ENCODE measurements around the gene FAM151B.
"Not testable (repeated sequence)": the region's sequence is repeated elsewhere in the genome, so short reads cannot be mapped to it uniquely, and the experiment has no call there.

Gene FAM151B

DNA sequence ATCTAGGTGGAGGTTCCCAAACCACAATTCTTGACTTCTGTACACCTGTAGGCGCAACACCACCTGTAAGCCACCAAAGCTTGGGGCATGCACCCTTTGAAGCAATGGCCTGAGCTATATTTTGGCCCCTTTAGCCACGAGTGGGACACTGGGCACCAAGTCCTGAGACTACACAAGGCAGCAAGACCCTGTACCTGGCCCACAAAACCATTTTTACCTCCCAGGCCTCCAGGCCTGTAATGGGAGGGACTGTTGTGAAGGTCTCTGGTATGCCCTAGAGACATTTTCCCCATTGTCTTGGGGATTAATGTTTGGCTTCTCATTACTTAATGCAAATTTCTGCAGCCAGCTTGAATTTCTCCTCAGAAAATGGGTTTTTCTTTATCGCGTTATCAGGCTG, 24.6 kb upstream of the FAM151B start:
- no peak overlapping the region for H3K4me3 ChIP-seq (ENCODE audit: low read depth, low read length)
- no peak for DNase-seq
- H3K36me3 ChIP-seq (replicated peaks), result peaks cover 13% of the 10 kb centered on the region
- TF ChIP-seq CTCF (IDR thresholded peaks at IDR 0.05; ENCODE audit: low read depth, low read length, missing control alignments), result no peak
- H3K27me3 ChIP-seq (replicated peaks), result no peaks in the 10 kb centered on the region
- H3K27ac ChIP-seq, result no peak overlapping the region
- in situ Hi-C loops (cut with HindIII; ENCODE audit: low pct_ligation_motif_present, low sequenced_read_pairs), result no loop called here

DNA sequence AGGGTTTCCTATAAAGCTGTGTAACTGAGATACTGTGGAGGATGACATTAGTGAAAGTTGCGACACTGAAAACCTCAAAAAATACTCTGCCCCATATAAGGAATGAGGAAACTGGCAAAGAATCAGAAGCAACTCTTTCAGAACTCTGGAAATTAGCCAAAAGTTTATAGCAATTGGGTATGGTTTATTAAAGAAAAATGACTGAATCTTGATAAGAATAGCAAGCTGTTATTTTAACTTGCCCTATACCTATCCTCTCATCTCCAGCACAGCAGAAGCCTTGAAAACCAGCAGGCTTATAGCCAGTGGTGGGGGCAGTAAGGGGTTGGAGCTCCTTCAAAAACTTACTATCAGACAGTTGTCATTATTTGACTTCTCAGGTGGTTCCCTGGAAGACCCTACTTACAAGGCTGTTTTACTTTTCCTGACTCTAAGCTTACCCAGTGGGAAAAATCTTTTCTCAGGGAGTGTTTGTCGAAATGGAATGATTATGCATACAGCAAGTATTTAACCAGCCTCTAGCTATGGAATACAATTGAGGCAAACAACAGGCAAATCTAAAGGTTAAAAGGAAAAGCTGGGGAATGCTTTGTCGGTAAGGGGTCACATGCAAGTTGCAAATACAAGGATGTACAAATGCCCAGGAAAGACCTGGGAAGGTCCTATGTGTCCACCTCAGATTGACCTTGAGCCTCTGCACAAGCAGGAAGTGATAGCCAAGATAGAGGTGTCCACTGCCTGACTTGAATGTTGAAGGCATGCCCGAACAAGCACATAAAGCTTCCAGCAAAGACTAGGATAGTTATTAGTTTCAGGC, 21.0 kb upstream of the FAM151B start:
- H3K27me3 ChIP-seq (replicated peaks), result no peaks in the 10 kb centered on the region
- no peak for TF ChIP-seq CTCF (IDR thresholded peaks at IDR 0.05; ENCODE audit: low read depth, low read length, missing control alignments)
- peaks cover 12% of the 10 kb centered on the region for H3K36me3 ChIP-seq (replicated peaks)
- in situ Hi-C loops (cut with HindIII; ENCODE audit: low pct_ligation_motif_present, low sequenced_read_pairs), result no loop called here
- no peak overlapping the region for H3K4me3 ChIP-seq (ENCODE audit: low read depth, low read length)
- DNase-seq, result peak; percentile 37
- no peak overlapping the region for H3K27ac ChIP-seq

DNA sequence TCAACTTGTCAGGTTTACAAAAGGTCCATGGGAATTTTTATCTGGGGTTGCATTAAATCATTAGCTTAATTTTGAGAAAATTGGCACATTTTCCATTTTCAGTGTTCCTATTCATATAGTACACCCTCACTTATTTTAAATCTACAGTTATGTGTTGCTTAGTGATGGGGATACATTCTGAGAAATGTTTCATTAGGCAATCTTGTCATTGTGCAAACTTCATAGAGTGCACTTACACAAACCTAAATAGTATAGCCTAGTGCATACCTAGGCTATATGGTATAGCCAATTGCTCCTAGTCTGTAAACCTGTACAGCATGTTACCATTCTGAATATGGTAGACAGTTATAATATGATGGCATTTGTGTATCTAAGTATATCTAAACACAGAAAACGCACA, 19.8 kb upstream of the FAM151B start:
- Histone ChIP-seq H3K27me3 (replicated peaks) (no peaks in the 10 kb centered on the region), H3K36me3 (replicated peaks) (peaks cover 2% of the 10 kb centered on the region), H3K4me3 (ENCODE audit: low read depth, low read length) (no peak overlapping the region), H3K27ac (no peak overlapping the region)
- in situ Hi-C loops (cut with HindIII; ENCODE audit: low pct_ligation_motif_present, low sequenced_read_pairs), result no loop called here
- no peak for TF ChIP-seq CTCF (IDR thresholded peaks at IDR 0.05; ENCODE audit: low read depth, low read length, missing control alignments)
- no peak for DNase-seq

GRCh38 chr5:80470631-80471030, 17.3 kb upstream of the FAM151B start:
- H3K27me3 ChIP-seq (replicated peaks); H3K27ac ChIP-seq; in situ Hi-C loops (cut with HindIII; ENCODE audit: low pct_ligation_motif_present, low sequenced_read_pairs); H3K36me3 ChIP-seq (replicated peaks); DNase-seq; H3K4me3 ChIP-seq (ENCODE audit: low read depth, low read length): not testable (repeated sequence)

- no peak for TF ChIP-seq CTCF (IDR thresholded peaks at IDR 0.05; ENCODE audit: low read depth, low read length, missing control alignments)
- in situ Hi-C loops (cut with HindIII; ENCODE audit: low pct_ligation_motif_present, low sequenced_read_pairs), result no loop called here
- Histone ChIP-seq H3K4me3 (ENCODE audit: low read depth, low read length) (no peak overlapping the region), H3K27ac (no peak overlapping the region), H3K27me3 (replicated peaks) (no peaks in the 10 kb centered on the region), H3K36me3 (replicated peaks) (peaks cover 5% of the 10 kb centered on the region)
- no peak for DNase-seq
These were observed 13.0 kb upstream of the FAM151B start for GRCh38 chr5:80474929-80475328.

DNA sequence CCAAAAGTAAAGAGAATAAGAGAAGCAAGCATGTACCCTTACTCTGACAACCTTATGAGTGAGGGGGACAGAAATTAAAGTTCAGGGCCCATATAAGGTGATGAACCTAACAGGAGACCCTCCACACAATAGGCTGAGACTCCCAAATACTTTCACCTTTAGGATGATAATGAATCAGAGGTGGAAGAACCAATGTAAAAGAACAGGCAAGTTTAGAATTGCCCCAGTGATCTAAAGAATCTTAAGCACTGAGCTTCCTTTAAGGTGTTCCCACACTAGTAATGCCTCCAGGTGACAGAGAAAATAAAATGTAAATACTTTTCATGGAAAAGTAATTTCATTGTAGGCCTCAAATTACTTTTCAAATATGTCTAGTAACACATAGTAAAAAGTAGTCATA, 8.2 kb upstream of the FAM151B start:
- peaks cover 5% of the 10 kb centered on the region for H3K36me3 ChIP-seq (replicated peaks)
- H3K4me3 ChIP-seq (ENCODE audit: low read depth, low read length), result no peak overlapping the region
- in situ Hi-C loops (cut with HindIII; ENCODE audit: low pct_ligation_motif_present, low sequenced_read_pairs), result no loop called here
- DNase-seq, result no peak
- no peak overlapping the region for H3K27ac ChIP-seq
- no peak for TF ChIP-seq CTCF (IDR thresholded peaks at IDR 0.05; ENCODE audit: low read depth, low read length, missing control alignments)
- H3K27me3 ChIP-seq (replicated peaks), result no peaks in the 10 kb centered on the region

All from brain microvascular endothelial cell (primary cell).